Measurements from ENCODE around the gene ZNF221. TPM values are rescaled to one million over a fixed set of nuclear protein-coding genes. Genes with fewer than 3 reads are reported as not detected.

Gene ZNF221
- total RNA-seq, 1 experiment from 2014 or later = 2.5 TPM

DNA sequence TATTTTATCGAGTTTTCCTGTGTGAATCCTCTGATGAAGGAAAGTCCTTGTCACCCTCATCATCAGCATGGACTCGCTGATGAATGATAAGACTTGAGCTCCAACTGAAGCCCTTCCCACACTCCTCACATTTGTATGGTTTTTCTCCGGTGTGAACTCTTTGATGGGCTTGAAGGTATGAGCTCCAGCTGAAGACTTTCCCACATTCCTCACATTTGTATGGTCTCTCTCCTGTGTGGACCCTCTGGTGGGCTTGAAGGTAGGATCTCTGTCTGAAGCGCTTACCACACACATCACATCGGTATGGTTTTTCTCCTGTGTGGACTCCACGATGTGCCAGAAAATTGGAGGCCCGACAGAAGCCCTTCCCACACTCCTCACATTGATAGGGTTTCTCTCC, 37.6 kb upstream of the ZNF221 start:
- intact Hi-C loops (cut with micrococcal nuclease) = no loop called here

More for the DNA sequence above, 37.6 kb upstream of the ZNF221 start:
- ATAC-seq = no peak
- no TSS peak for BruUV-seq (replicated peaks)
- no peak for TF ChIP-seq EZH2phosphoT487 (IDR thresholded peaks at IDR 0.05; ENCODE audit: borderline replicate concordance)
- TF ChIP-seq POLR2AphosphoS5 (IDR thresholded peaks at IDR 0.05; ENCODE audit: low read depth, low read length) = no peak
- TF ChIP-seq ZNF274 (IDR thresholded peaks at IDR 0.05; ENCODE audit: low read depth, low read length) = no peak
- TF ChIP-seq FOSL1 (IDR thresholded peaks at IDR 0.05; ENCODE audit: low read depth) = no peak
- TF ChIP-seq SRF (IDR thresholded peaks at IDR 0.05; ENCODE audit: low read depth) = no peak
- TF ChIP-seq CBX3 (IDR thresholded peaks at IDR 0.05; ENCODE audit: low read depth) = no peak
- no peak for TF ChIP-seq TCF7L2 (IDR thresholded peaks at IDR 0.05; ENCODE audit: borderline replicate concordance, extremely low read depth, insufficient read depth, insufficient read length)
- TF ChIP-seq JUND (IDR thresholded peaks at IDR 0.05) = no peak
- TF ChIP-seq, protein P1, sequence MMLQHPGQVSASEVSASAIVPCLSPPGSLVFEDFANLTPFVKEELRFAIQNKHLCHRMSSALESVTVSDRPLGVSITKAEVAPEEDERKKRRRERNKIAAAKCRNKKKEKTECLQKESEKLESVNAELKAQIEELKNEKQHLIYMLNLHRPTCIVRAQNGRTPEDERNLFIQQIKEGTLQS (IDR thresholded peaks at IDR 0.05) = no peak
- TF ChIP-seq RAD21 (IDR thresholded peaks at IDR 0.05; ENCODE audit: low read depth) = no peak
- TF ChIP-seq ELF1 (IDR thresholded peaks at IDR 0.05; ENCODE audit: borderline replicate concordance, low read depth) = no peak
- TF ChIP-seq CEBPB (IDR thresholded peaks at IDR 0.05; ENCODE audit: low read depth) = no peak
- TF ChIP-seq, protein P2, sequence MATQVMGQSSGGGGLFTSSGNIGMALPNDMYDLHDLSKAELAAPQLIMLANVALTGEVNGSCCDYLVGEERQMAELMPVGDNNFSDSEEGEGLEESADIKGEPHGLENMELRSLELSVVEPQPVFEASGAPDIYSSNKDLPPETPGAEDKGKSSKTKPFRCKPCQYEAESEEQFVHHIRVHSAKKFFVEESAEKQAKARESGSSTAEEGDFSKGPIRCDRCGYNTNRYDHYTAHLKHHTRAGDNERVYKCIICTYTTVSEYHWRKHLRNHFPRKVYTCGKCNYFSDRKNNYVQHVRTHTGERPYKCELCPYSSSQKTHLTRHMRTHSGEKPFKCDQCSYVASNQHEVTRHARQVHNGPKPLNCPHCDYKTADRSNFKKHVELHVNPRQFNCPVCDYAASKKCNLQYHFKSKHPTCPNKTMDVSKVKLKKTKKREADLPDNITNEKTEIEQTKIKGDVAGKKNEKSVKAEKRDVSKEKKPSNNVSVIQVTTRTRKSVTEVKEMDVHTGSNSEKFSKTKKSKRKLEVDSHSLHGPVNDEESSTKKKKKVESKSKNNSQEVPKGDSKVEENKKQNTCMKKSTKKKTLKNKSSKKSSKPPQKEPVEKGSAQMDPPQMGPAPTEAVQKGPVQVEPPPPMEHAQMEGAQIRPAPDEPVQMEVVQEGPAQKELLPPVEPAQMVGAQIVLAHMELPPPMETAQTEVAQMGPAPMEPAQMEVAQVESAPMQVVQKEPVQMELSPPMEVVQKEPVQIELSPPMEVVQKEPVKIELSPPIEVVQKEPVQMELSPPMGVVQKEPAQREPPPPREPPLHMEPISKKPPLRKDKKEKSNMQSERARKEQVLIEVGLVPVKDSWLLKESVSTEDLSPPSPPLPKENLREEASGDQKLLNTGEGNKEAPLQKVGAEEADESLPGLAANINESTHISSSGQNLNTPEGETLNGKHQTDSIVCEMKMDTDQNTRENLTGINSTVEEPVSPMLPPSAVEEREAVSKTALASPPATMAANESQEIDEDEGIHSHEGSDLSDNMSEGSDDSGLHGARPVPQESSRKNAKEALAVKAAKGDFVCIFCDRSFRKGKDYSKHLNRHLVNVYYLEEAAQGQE (IDR thresholded peaks at IDR 0.05; ENCODE audit: low read depth) = no peak
- TF ChIP-seq EGR1 (IDR thresholded peaks at IDR 0.05; ENCODE audit: low read depth) = no peak
- TF ChIP-seq ZFX (IDR thresholded peaks at IDR 0.05) = no peak
- TF ChIP-seq EZH2 (IDR thresholded peaks at IDR 0.05) = no peak
- Histone ChIP-seq H3K9ac (ENCODE audit: low read length) (no peak overlapping the region), H3K79me2 (ENCODE audit: insufficient read depth, low read length) (no peaks in the 10 kb centered on the region), H4K20me1 (ENCODE audit: insufficient read depth) (no peaks in the 10 kb centered on the region), H2AFZ (ENCODE audit: low read depth, low read length, poor library complexity, severe bottlenecking) (no peak overlapping the region), H3K27ac (ENCODE audit: low read depth, low read length) (no peak overlapping the region), H3K9me3 (ENCODE audit: control insufficient read depth in 1 of 2, insufficient read depth in 1 of 2, low read depth in 1 of 2, low read length in 2 of 2) (peaks cover 26 to 30% of the 10 kb centered on the region in 2 experiments; a peak in 2 of 4 replicates), H3K4me2 (ENCODE audit: low read length) (no peak overlapping the region), H3K36me3 (ENCODE audit: control insufficient read depth in 1 of 2, insufficient read depth in 2 of 2, low read length in 2 of 2) (peaks cover 33 to 48% of the 10 kb centered on the region in 2 experiments), H3K4me1 (ENCODE audit: control insufficient read depth in 1 of 2, insufficient read depth in 2 of 2, low read length in 2 of 2) (no peaks in the 10 kb centered on the region), H3K27me3 (ENCODE audit: insufficient read depth, low read length) (no peaks in the 10 kb centered on the region), H3K4me3 (replicated peaks in 1 of 2; ENCODE audit: low read depth in 1 of 2, low read length in 2 of 2) (no peak overlapping the region), H3K9me2 (ENCODE audit: insufficient read depth) (no peaks in the 10 kb centered on the region)
- DNase-seq (ENCODE audit: low read depth, low spot score) = no peak
- POLR2A ChIA-PET = no interaction called here
- RAD21 ChIA-PET (ENCODE audit: low non-redundant PET in 1 of 2, low total read pairs in 2 of 2, uncharacterized antibody in 2 of 2, unreplicated experiment in 2 of 2) = no interaction called here
- CTCF ChIA-PET = no interaction called here
